H1 (cell line): ENCODE measurements around the gene SLC38A8. TPM values are rescaled to one million over a fixed set of nuclear protein-coding genes. Genes with fewer than 3 reads are reported as not detected.

Source experiments
- CTCF ChIA-PET: fragments of 300-600 bp; sonication (Branson Sonifier 250); formaldehyde crosslinking; loops from one replicate; lab custom pipeline; 2021; ENCODE audit not compliant: partially characterized antibody; lab: Charles Lee
- POLR2A ChIA-PET: fragments of 300-600 bp; sonication (Branson Sonifier 250); formaldehyde crosslinking; loops from one replicate; lab custom pipeline; 2021; ENCODE audit warnings: inconsistent platforms; ENCODE audit not compliant: partially characterized antibody; lab: Charles Lee
- DNase-seq, 2 experiments: peaks; one replicate each; pipeline versions ENCODE4 v3.0.0 to v3.0.0-alpha.2; 2010 to 2022; ENCODE audit warnings: low spot score in 2 of 2, low read depth in 1 of 2, mixed read lengths in 1 of 2
- FAIRE-seq: peaks from 2 replicates; lab custom pipeline; 2011; peaks lifted over from hg19 to GRCh38; lab: Jason Lieb, UNC
- H2AFZ ChIP-seq: 2 replicates; pipeline ENCODE4 v1.8.1; 2012; ENCODE audit warnings: low read length, inconsistent platforms
- H2AK5ac ChIP-seq: 2 replicates; pipeline ENCODE4 v1.6.1; 2013; ENCODE audit warnings: low read depth, low read length
- H2BK120ac ChIP-seq: replicated peaks from 2 replicates; pipeline ENCODE3; 2013; ENCODE audit warnings: low read depth, low read length, inconsistent platforms
- H2BK12ac ChIP-seq: 2 replicates; pipeline ENCODE4 v1.6.1; 2013; ENCODE audit warnings: low read depth, low read length
- H2BK15ac ChIP-seq: 2 replicates; pipeline ENCODE4 v1.6.1; 2013; ENCODE audit warnings: low read length
- H2BK20ac ChIP-seq: 2 replicates; pipeline ENCODE4 v1.6.1; 2013; ENCODE audit warnings: low read length
- H2BK5ac ChIP-seq: 2 replicates; pipeline ENCODE4 v1.6.1; 2013; ENCODE audit warnings: low read depth, low read length
- H3K14ac ChIP-seq: 2 replicates; pipeline ENCODE4 v1.6.1; 2013; ENCODE audit warnings: inconsistent platforms; ENCODE audit not compliant: insufficient read length
- H3K18ac ChIP-seq: 2 replicates; pipeline ENCODE4 v1.6.1; 2013; ENCODE audit warnings: low read length; ENCODE audit errors: extremely low read depth
- H3K23ac ChIP-seq: 2 replicates; pipeline ENCODE4 v1.6.1; 2013; ENCODE audit warnings: inconsistent platforms; ENCODE audit not compliant: insufficient read length
- H3K23me2 ChIP-seq: 2 replicates; pipeline ENCODE4 v1.6.1; 2013; ENCODE audit warnings: low read depth, low read length
- H3K27ac ChIP-seq: 2 replicates; pipeline ENCODE4 v1.6.1; 2011; ENCODE audit warnings: low read depth, low read length, inconsistent platforms
- H3K27me3 ChIP-seq, 4 experiments: replicated peaks in 1 of 4; 1 replicate in 1 of 4; 2 replicates in 3 of 4; pipeline versions ENCODE4 v1.6.1 to v1.8.1; 2011 to 2013; ENCODE audit warnings: low read length in 3 of 4, mild to moderate bottlenecking in 3 of 4, inconsistent platforms in 2 of 4, mixed read lengths in 2 of 4, moderate library complexity in 1 of 4; ENCODE audit not compliant: control insufficient read depth in 3 of 4, insufficient read depth in 3 of 4; ENCODE audit errors: extremely low read depth in 1 of 4
- H3K36me3 ChIP-seq, 4 experiments: 2 replicates each; pipeline versions ENCODE4 v1.6.1 to v1.8.1; 2011 to 2013; ENCODE audit warnings: mild to moderate bottlenecking in 4 of 4, low read length in 3 of 4, moderate library complexity in 2 of 4, control low read depth in 1 of 4, inconsistent platforms in 1 of 4; ENCODE audit not compliant: insufficient read depth in 4 of 4, control insufficient read depth in 2 of 4
- H3K4ac ChIP-seq: replicated peaks from 2 replicates; pipeline ENCODE3; 2013; ENCODE audit warnings: low read length, low read depth, mixed read lengths, inconsistent platforms; ENCODE audit not compliant: insufficient read length
- H3K4me1 ChIP-seq, 4 experiments: replicated peaks in 1 of 4; 1 replicate in 1 of 4; 2 replicates in 3 of 4; pipeline versions ENCODE4 v1.6.1 to v1.8.1; 2011 to 2013; ENCODE audit warnings: low read length in 3 of 4, inconsistent platforms in 2 of 4, mixed read lengths in 1 of 4; ENCODE audit not compliant: insufficient read depth in 4 of 4, control insufficient read depth in 3 of 4
- H3K4me2 ChIP-seq, 2 experiments: 2 replicates each; pipeline versions ENCODE4 v1.6.1 to v1.8.1; 2011 to 2013; ENCODE audit warnings: low read depth in 2 of 2, low read length in 2 of 2, control low read depth in 1 of 2, inconsistent platforms in 1 of 2, mild to moderate bottlenecking in 1 of 2; ENCODE audit not compliant: insufficient read depth in 1 of 2
- H3K4me3 ChIP-seq, 4 experiments: fragments of 200-600, 300-600 bp in 1 of 4; sonication (generic), shearing (Covaris generic), sonication (Bioruptor Twin) in 1 of 4; 2 replicates each; pipeline versions ENCODE4 v1.5.1 to v1.8.1; 2011 to 2016; ENCODE audit warnings: low read length in 4 of 4, low read depth in 3 of 4, control low read depth in 2 of 4, inconsistent platforms in 2 of 4, mild to moderate bottlenecking in 2 of 4, mixed read lengths in 1 of 4, moderate library complexity in 1 of 4; ENCODE audit not compliant: insufficient read depth in 2 of 4; ENCODE audit errors: extremely low read depth in 1 of 4
- H3K56ac ChIP-seq: replicated peaks from 2 replicates; pipeline ENCODE3; 2013; ENCODE audit warnings: low read depth, mild to moderate bottlenecking, mixed read lengths, low read length, inconsistent platforms; ENCODE audit not compliant: insufficient read length
- H3K79me1 ChIP-seq: 2 replicates; pipeline ENCODE4 v1.6.1; 2013; ENCODE audit warnings: low read depth, low read length, control low read depth
- H3K79me2 ChIP-seq, 2 experiments: 2 replicates each; pipeline versions ENCODE4 v1.6.1 to v1.8.1; 2012 to 2013; ENCODE audit warnings: low read length in 2 of 2, mild to moderate bottlenecking in 2 of 2, inconsistent platforms in 1 of 2; ENCODE audit not compliant: insufficient read depth in 2 of 2, control insufficient read depth in 1 of 2
- H3K9ac ChIP-seq, 4 experiments: replicated peaks in 1 of 4; 1 replicate in 1 of 4; 2 replicates in 3 of 4; pipeline versions ENCODE4 v1.6.1 to v1.8.1; 2011 to 2013; ENCODE audit warnings: low read depth in 3 of 4, low read length in 3 of 4, control low read depth in 2 of 4, mild to moderate bottlenecking in 2 of 4, moderate library complexity in 2 of 4, inconsistent platforms in 1 of 4; ENCODE audit errors: extremely low read depth in 1 of 4
- H3K9me3 ChIP-seq, 2 experiments: 2 replicates each; pipeline versions ENCODE4 v1.6.1 to v1.8.1; 2012 to 2013; ENCODE audit warnings: mild to moderate bottlenecking in 2 of 2, moderate library complexity in 2 of 2, control low read depth in 1 of 2, inconsistent platforms in 1 of 2, low read depth in 1 of 2, low read length in 1 of 2, mixed read lengths in 1 of 2; ENCODE audit not compliant: insufficient read depth in 2 of 2
- H4K20me1 ChIP-seq, 2 experiments: replicated peaks in 1 of 2; 2 replicates each; pipeline versions ENCODE3 to v1.8.1; 2011 to 2013; ENCODE audit warnings: inconsistent platforms in 2 of 2, low read length in 2 of 2, mild to moderate bottlenecking in 1 of 2; ENCODE audit not compliant: insufficient read depth in 2 of 2, control insufficient read depth in 1 of 2
- H4K5ac ChIP-seq: 2 replicates; pipeline ENCODE4 v1.6.1; 2013; ENCODE audit warnings: low read length, low read depth, mixed read lengths, inconsistent platforms; ENCODE audit not compliant: insufficient read length
- H4K8ac ChIP-seq: 2 replicates; pipeline ENCODE4 v1.8.0; 2013; ENCODE audit warnings: mild to moderate bottlenecking, moderate library complexity, low read length, inconsistent platforms; ENCODE audit not compliant: insufficient read depth; ENCODE audit errors: extremely low read depth
- H4K91ac ChIP-seq: replicated peaks from 2 replicates; pipeline ENCODE3; 2013; ENCODE audit warnings: low read length, mixed read lengths, inconsistent platforms; ENCODE audit not compliant: insufficient read length
- CBX5 ChIP-seq: fragments of 300-800, 300-1000 bp; sonication (generic); IDR thresholded peaks from 2 replicates; pipeline ENCODE4 v1.7.1; 2016; ENCODE audit warnings: antibody characterized with exemption, low read length, low read depth
- HDAC6 ChIP-seq: IDR thresholded peaks from one replicate; pipeline ENCODE4 v1.7.1; 2012; ENCODE audit warnings: low read depth, mild to moderate bottlenecking, inconsistent platforms, low read length, moderate library complexity
- JUN ChIP-seq: IDR thresholded peaks from 2 replicates; pipeline ENCODE4 v1.6.1; 2011; ENCODE audit warnings: low read depth, mild to moderate bottlenecking, improper control_type of control experiment, low read length
- POU5F1 ChIP-seq: IDR thresholded peaks from 2 replicates; pipeline ENCODE4 v1.6.1; 2011; ENCODE audit warnings: low read depth, mild to moderate bottlenecking, low read length, moderate library complexity
- RAD21 ChIP-seq, 2 experiments: IDR thresholded peaks in 1 of 2; conservative IDR thresholded peaks in 1 of 2; 2 replicates each; pipeline ENCODE4 v1.6.1; 2011; ENCODE audit warnings: low read depth in 2 of 2, low read length in 2 of 2, improper control_type of control experiment in 1 of 2, inconsistent platforms in 1 of 2, mild to moderate bottlenecking in 1 of 2, moderate library complexity in 1 of 2
- SIN3A ChIP-seq, 2 experiments: IDR thresholded peaks in 1 of 2; conservative IDR thresholded peaks in 1 of 2; 2 replicates each; pipeline ENCODE4 v1.6.1; 2011 to 2012; ENCODE audit warnings: low read length in 2 of 2, improper control_type of control experiment in 1 of 2, low read depth in 1 of 2, mild to moderate bottlenecking in 1 of 2
- SUZ12 ChIP-seq: fragments of 200-600 bp; sonication (generic); IDR thresholded peaks from 2 replicates; pipeline ENCODE4 v1.6.1; 2012; ENCODE audit warnings: mild to moderate bottlenecking, inconsistent platforms, low read length, moderate library complexity, mixed read lengths
- WGBS, 2 experiments: shearing (Covaris generic) in 1 of 2; methylation state at CpG; one replicate each; pipeline versions ENCODE4 v1.1.6 to v1.1.7; 2013 to 2015; ENCODE audit warnings: low lambda C conversion rate in 2 of 2, mixed read lengths in 2 of 2, inconsistent platforms in 1 of 2, low coverage in 1 of 2, missing lambda C conversion rate in 1 of 2; ENCODE audit not compliant: insufficient replicate concordance in 2 of 2, insufficient coverage in 1 of 2, insufficient read length in 1 of 2; ENCODE audit errors: extremely low coverage in 1 of 2, missing lambda C conversion rate in 1 of 2; 5-methylcytosine and 5-hydroxymethylcytosine counted together
- polyA plus RNA-seq, 7 experiments: library from polyadenylated mRNA; depleted of rRNA in 3 of 7; stranded (reverse) in 5 of 7; unstranded in 2 of 7; fragments of >200 nt in 5 of 7; fragments of 200-250 nt in 2 of 7; gene quantifications; 1 replicate in 5 of 7; 2 replicates in 1 of 7; 4 replicates in 1 of 7; pipeline versions ENCODE4 v1.2.1 to v1.2.3, GENCODE V29; 2011 to 2013; ENCODE audit warnings: missing spikeins in 2 of 7, mixed read lengths in 2 of 7
- total RNA-seq: library from RNA; stranded (reverse); fragmentation: NEBNext Ultra II Directional; extraction: Animal tissue kit (Norgen Biotek cat#: 25700); gene quantifications from 2 replicates; pipeline ENCODE4 v1.2.1, GENCODE V29; 2021
- TF ChIP-seq, protein P1 (sequence below): IDR thresholded peaks from 2 replicates; pipeline ENCODE4 v1.6.1; 2011; ENCODE audit warnings: low read length, improper control_type of control experiment
- TF ChIP-seq, protein P2 (sequence below): IDR thresholded peaks from 2 replicates; pipeline ENCODE4 v1.6.1; 2011; ENCODE audit warnings: low read depth, mild to moderate bottlenecking, low read length; ENCODE audit not compliant: insufficient read depth

The SLC38A8 gene
- total and polyA plus RNA-seq, 2 of the 8 experiments (the other 6 are each of a cell fraction or from before 2014, with no cell fraction given), result 0.08 TPM; not detected in 1

- Histone ChIP-seq H3K36me3 (no peaks in the 10 kb centered on the region), H2BK12ac (no peak overlapping the region), H3K4ac (no peak overlapping the region), H3K79me1 (no peaks in the 10 kb centered on the region), H3K4me1 (peaks cover 0 to 8% (median 0%) of the 10 kb centered on the region in 4 experiments; a peak in 2 of 7 replicates), H3K9me3 (peaks cover 5 to 6% of the 10 kb centered on the region in 2 experiments; a peak in 1 of 4 replicates), H4K5ac (no peak overlapping the region), H3K9ac (no peak overlapping the region), H3K56ac (no peak overlapping the region), H2BK20ac (no peak overlapping the region), H3K23ac (no peak overlapping the region), H3K27me3 (0 out of 7 replicates have a peak, but pooled peaks cover 0 to 2% (median 0%) of the 10 kb centered on the region in 4 experiments), H3K4me2 (no peak overlapping the region), H4K20me1 (no peaks in the 10 kb centered on the region), H4K91ac (no peak overlapping the region), H4K8ac (no peak overlapping the region), H3K4me3 (no peak overlapping the region), H3K18ac (no peak overlapping the region), H3K27ac (no peak overlapping the region), H2AFZ (no peak overlapping the region), H2BK5ac (no peak overlapping the region), H3K14ac (no peak overlapping the region), H3K23me2 (no peaks in the 10 kb centered on the region; the same call in 1 of the 2 replicates), H2BK15ac (no peak overlapping the region), H2BK120ac (no peak overlapping the region), H2AK5ac (no peak overlapping the region), H3K79me2 (no peaks in the 10 kb centered on the region)
- FAIRE-seq (no peak), DNase-seq (no peak)
- 93% methylated on average over 25 of the region's 25 CpGs; no CpG with 5 or more reads in 1 of the 2 experiments for WGBS, 2 experiments
- ChIA-PET CTCF (interaction anchor here (0.9 to 2.0 kb wide), 4 partner anchors 9 to 77 kb away, joined by 3 to 8 read pairs (median 6); partner anchors contain the start of gene SLC38A8), POLR2A (no interaction called here)
- TF ChIP-seq, protein P1, sequence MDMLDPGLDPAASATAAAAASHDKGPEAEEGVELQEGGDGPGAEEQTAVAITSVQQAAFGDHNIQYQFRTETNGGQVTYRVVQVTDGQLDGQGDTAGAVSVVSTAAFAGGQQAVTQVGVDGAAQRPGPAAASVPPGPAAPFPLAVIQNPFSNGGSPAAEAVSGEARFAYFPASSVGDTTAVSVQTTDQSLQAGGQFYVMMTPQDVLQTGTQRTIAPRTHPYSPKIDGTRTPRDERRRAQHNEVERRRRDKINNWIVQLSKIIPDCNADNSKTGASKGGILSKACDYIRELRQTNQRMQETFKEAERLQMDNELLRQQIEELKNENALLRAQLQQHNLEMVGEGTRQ, result no peak
- TF ChIP-seq SUZ12 (no peak), POU5F1 (no peak), CBX5 (no peak), SIN3A (conservative IDR thresholded peaks at IDR 0.05 in 1 of 2, IDR thresholded peaks at IDR 0.05 in 1 of 2; ENCODE audit: low read depth in 1 of 2, low read length in 2 of 2) (no peak), RAD21 (IDR thresholded peaks at IDR 0.05 in 1 of 2, conservative IDR thresholded peaks at IDR 0.05 in 1 of 2; ENCODE audit: low read depth in 2 of 2, low read length in 2 of 2) (no peak), JUN (no peak), HDAC6 (no peak)
- TF ChIP-seq, protein P2, sequence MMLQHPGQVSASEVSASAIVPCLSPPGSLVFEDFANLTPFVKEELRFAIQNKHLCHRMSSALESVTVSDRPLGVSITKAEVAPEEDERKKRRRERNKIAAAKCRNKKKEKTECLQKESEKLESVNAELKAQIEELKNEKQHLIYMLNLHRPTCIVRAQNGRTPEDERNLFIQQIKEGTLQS, result no peak
Observed at GRCh38 chr16:84033251-84034195, 9.1 kb downstream of the SLC38A8 start.
